ENCODE results near the gene RALGAPB. TPM values are rescaled to one million over a fixed set of nuclear protein-coding genes. Genes with fewer than 3 reads are reported as not detected.

Gene RALGAPB
- total and polyA plus RNA-seq, 2 of the 13 experiments (the other 11 are each of a cell fraction or from before 2014, with no cell fraction given): 17.6 to 30.6 TPM

GRCh38 chr20:38599410-38599882, 126.8 kb downstream of the RALGAPB start (continued):
- TF ChIP-seq ZNF296 (CRISPR knock-in tag; conservative IDR thresholded peaks at IDR 0.05) (no peak), ZNF558 (CRISPR knock-in tag; IDR thresholded peaks at IDR 0.05; ENCODE audit: borderline replicate concordance) (no peak), ZNF274 (CRISPR knock-in tag; IDR thresholded peaks at IDR 0.05) (no peak), TSC22D2 (CRISPR knock-in tag; IDR thresholded peaks at IDR 0.05; ENCODE audit: borderline replicate concordance) (no peak), POLR2AphosphoS5 (IDR thresholded peaks at IDR 0.05; ENCODE audit: low read depth, low read length) (no peak), LRRFIP1 (CRISPR knock-in tag; conservative IDR thresholded peaks at IDR 0.05) (no peak), NFKB2 (CRISPR knock-in tag; IDR thresholded peaks at IDR 0.05; ENCODE audit: borderline replicate concordance) (no peak), PRDM10 (CRISPR knock-in tag; IDR thresholded peaks at IDR 0.05; ENCODE audit: low read depth) (no peak), MLLT10 (CRISPR knock-in tag; IDR thresholded peaks at IDR 0.05) (no peak), MEIS2 (CRISPR knock-in tag; IDR thresholded peaks at IDR 0.05) (0 out of 2 replicates have a peak, but pooled peaks have one; percentile 26), ZNF709 (CRISPR knock-in tag; IDR thresholded peaks at IDR 0.05) (no peak), GRHL1 (CRISPR knock-in tag; conservative IDR thresholded peaks at IDR 0.05) (no peak), HIVEP1 (CRISPR knock-in tag; IDR thresholded peaks at IDR 0.05) (no peak), SRSF1 (optimal IDR thresholded peaks at IDR 0.05; ENCODE audit: low read depth, low read length) (no peak), ZKSCAN8 (CRISPR knock-in tag; IDR thresholded peaks at IDR 0.05; ENCODE audit: borderline replicate concordance) (no peak), ZNF121 (CRISPR knock-in tag; IDR thresholded peaks at IDR 0.05) (no peak; the same call in 1 of the 2 replicates), JUND (CRISPR knock-in tag; IDR thresholded peaks at IDR 0.05) (no peak), MTA3 (CRISPR knock-in tag; IDR thresholded peaks at IDR 0.05) (no peak), CHD2 (IDR thresholded peaks at IDR 0.05; ENCODE audit: low read depth, low read length) (no peak), PREB (CRISPR knock-in tag; IDR thresholded peaks at IDR 0.05) (no peak), PITX1 (CRISPR knock-in tag; IDR thresholded peaks at IDR 0.05) (no peak), SATB2 (CRISPR knock-in tag; IDR thresholded peaks at IDR 0.05) (no peak), SKI (IDR thresholded peaks at IDR 0.05; ENCODE audit: partially characterized antibody) (no peak), ZSCAN21 (CRISPR knock-in tag; IDR thresholded peaks at IDR 0.05; ENCODE audit: borderline replicate concordance) (no peak)
